ENCODE results near the gene FAR2.

FAR2 gene

GRCh38 chr12:29291226-29291625, 142.1 kb downstream of the FAR2 start:
- H3K36me3 ChIP-seq (replicated peaks) = no peaks in the 10 kb centered on the region
- H3K27me3 ChIP-seq (replicated peaks) = no peaks in the 10 kb centered on the region
- no peak for TF ChIP-seq CTCF (IDR thresholded peaks at IDR 0.05; ENCODE audit: low read depth, low read length, missing control alignments)
- in situ Hi-C loops (cut with HindIII; ENCODE audit: low pct_ligation_motif_present, low sequenced_read_pairs) = no loop called here
- no peak for DNase-seq
- no peak overlapping the region for H3K27ac ChIP-seq
- H3K4me3 ChIP-seq (ENCODE audit: low read depth, low read length) = no peak overlapping the region

GRCh38 chr12:29299633-29300032, 150.6 kb downstream of the FAR2 start:
- no peak for TF ChIP-seq CTCF (IDR thresholded peaks at IDR 0.05; ENCODE audit: low read depth, low read length, missing control alignments)
- in situ Hi-C loops (cut with HindIII; ENCODE audit: low pct_ligation_motif_present, low sequenced_read_pairs) = no loop called here
- DNase-seq = no peak
- Histone ChIP-seq H3K4me3 (ENCODE audit: low read depth, low read length) (no peak overlapping the region), H3K27me3 (replicated peaks) (no peaks in the 10 kb centered on the region), H3K36me3 (replicated peaks) (no peaks in the 10 kb centered on the region), H3K27ac (no peak overlapping the region)

GRCh38 chr12:29301114-29301513, 152.0 kb downstream of the FAR2 start:
- Histone ChIP-seq H3K36me3 (replicated peaks) (no peaks in the 10 kb centered on the region), H3K27ac (no peak overlapping the region), H3K4me3 (ENCODE audit: low read depth, low read length) (no peak overlapping the region), H3K27me3 (replicated peaks) (no peaks in the 10 kb centered on the region)
- no peak for DNase-seq
- no peak for TF ChIP-seq CTCF (IDR thresholded peaks at IDR 0.05; ENCODE audit: low read depth, low read length, missing control alignments)
- in situ Hi-C loops (cut with HindIII; ENCODE audit: low pct_ligation_motif_present, low sequenced_read_pairs) = no loop called here

GRCh38 chr12:29304388-29304787, 155.3 kb downstream of the FAR2 start:
- Histone ChIP-seq H3K27ac (no peak overlapping the region), H3K36me3 (replicated peaks) (no peaks in the 10 kb centered on the region), H3K27me3 (replicated peaks) (no peaks in the 10 kb centered on the region), H3K4me3 (ENCODE audit: low read depth, low read length) (no peak overlapping the region)
- no peak for DNase-seq
- in situ Hi-C loops (cut with HindIII; ENCODE audit: low pct_ligation_motif_present, low sequenced_read_pairs) = no loop called here
- no peak for TF ChIP-seq CTCF (IDR thresholded peaks at IDR 0.05; ENCODE audit: low read depth, low read length, missing control alignments)

GRCh38 chr12:29306266-29306665, 157.2 kb downstream of the FAR2 start:
- TF ChIP-seq CTCF (IDR thresholded peaks at IDR 0.05; ENCODE audit: low read depth, low read length, missing control alignments) = no peak
- no peaks in the 10 kb centered on the region for H3K36me3 ChIP-seq (replicated peaks)

GRCh38 chr12:29306682-29307081, 157.6 kb downstream of the FAR2 start:
- no peak overlapping the region for H3K27ac ChIP-seq

More at GRCh38 chr12:29306266-29306665, 157.2 kb downstream of the FAR2 start:
- DNase-seq = no peak
- Histone ChIP-seq H3K4me3 (ENCODE audit: low read depth, low read length) (no peak overlapping the region), H3K27me3 (replicated peaks) (no peaks in the 10 kb centered on the region), H3K27ac (no peak overlapping the region)
- in situ Hi-C loops (cut with HindIII; ENCODE audit: low pct_ligation_motif_present, low sequenced_read_pairs) = no loop called here

More at GRCh38 chr12:29306682-29307081, 157.6 kb downstream of the FAR2 start:
- H3K27me3 ChIP-seq (replicated peaks) = no peaks in the 10 kb centered on the region
- H3K36me3 ChIP-seq (replicated peaks) = no peaks in the 10 kb centered on the region
- in situ Hi-C loops (cut with HindIII; ENCODE audit: low pct_ligation_motif_present, low sequenced_read_pairs) = no loop called here
- no peak overlapping the region for H3K4me3 ChIP-seq (ENCODE audit: low read depth, low read length)
- no peak for TF ChIP-seq CTCF (IDR thresholded peaks at IDR 0.05; ENCODE audit: low read depth, low read length, missing control alignments)
- no peak for DNase-seq
